ENCODE measurements around the gene ENO1.
"Not testable (repeated sequence)": the region's sequence is repeated elsewhere in the genome, so short reads cannot be mapped to it uniquely, and the experiment has no call there.

ENO1 gene

DNA sequence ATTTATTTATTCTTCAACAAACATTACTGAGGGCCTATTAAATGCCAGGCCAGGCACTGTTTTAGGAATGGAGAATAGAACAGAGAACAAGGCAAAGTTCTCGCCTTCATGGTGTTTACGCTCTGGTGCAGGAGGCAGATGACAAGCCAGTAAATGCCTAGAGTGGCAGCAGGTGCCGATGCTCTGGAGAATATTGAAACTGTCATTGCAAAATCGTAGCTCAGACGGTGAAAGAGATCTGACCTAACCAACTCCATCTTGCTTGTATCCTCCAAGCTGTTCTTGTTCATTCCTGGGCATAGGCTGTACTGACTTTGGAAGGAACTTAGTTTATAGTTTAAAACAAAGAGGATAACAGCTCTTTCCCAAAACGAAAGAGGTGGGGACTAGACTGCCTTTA, 13.5 kb upstream of the ENO1 start:
- DNase-seq = no peak

- no peak for DNase-seq
Measured at GRCh38 chr1:8891401-8891800, 12.9 kb upstream of the ENO1 start.

DNA sequence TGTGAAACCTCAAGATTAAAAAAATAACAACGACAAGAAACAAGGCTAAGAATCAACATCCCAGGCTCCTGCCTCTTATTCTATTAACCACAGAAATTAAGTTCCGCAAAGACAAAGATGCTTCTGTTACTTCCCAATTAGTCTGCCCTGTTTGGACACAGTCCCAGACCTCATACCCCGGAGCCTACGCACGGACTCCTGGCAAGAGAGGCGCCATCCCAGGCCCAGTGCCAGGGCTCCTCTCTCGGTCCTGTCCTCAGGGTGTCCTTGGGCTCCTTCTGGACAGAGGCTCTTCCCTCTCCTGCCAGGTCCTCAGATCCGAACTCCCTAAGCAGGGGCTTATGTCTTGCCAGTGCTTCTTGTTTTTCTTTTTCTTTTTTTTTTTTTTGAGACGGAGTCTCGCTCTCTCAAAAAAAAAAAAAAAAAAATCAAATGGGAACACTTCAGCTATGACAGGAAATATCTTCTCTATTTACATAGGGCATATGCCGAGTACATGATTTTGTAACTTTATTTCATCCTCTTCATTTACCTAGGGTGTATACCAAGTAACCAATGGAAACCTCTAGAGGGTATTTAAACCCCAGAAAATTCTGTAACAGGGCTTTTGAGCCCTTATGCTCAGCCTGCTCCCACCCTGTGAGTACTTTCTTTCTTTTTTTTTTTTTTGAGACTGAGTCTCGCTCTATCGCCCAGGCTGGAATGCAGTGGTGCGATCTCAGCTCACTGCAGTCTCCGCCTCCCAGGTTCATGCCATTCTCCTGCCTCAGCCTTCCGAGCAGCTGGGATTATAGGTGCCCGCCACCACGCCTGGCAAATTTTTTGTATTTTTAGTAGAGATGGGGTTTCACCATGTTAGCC, 11.7 kb upstream of the ENO1 start:
- peak; percentile 81 to 85 for DNase-seq

- no peak for DNase-seq
Measured at GRCh38 chr1:8889103-8889846, 10.8 kb upstream of the ENO1 start.

- no peak for DNase-seq
Measured at GRCh38 chr1:8886589-8886988, 8.1 kb upstream of the ENO1 start.

DNA sequence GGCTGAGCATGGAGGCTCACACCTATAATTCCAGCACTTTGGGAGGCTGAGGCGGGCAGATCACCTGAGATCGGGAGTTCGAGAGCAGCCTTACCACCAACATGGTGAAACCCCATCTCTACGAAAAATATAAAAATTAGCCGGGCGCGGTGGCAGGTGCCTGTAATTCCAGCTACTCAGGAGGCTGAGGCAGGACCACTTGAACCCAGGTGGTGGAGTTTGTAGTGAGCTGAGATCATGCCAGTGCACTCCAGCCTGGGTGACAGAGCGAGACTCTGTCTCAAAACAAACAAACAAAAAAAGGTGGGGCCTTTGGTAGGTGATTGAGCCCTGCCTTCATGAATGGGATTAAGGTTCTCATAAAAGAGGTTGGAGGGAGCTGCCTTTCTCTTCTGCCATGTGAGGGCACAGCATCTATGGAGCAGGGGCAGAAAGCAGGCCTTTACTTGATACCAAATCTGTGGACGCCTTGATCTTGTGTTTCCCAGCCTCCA, 7.6 kb upstream of the ENO1 start:
- DNase-seq = not testable (repeated sequence)

- not testable (repeated sequence) for DNase-seq
Measured at GRCh38 chr1:8884105-8884504, 5.6 kb upstream of the ENO1 start.

DNA sequence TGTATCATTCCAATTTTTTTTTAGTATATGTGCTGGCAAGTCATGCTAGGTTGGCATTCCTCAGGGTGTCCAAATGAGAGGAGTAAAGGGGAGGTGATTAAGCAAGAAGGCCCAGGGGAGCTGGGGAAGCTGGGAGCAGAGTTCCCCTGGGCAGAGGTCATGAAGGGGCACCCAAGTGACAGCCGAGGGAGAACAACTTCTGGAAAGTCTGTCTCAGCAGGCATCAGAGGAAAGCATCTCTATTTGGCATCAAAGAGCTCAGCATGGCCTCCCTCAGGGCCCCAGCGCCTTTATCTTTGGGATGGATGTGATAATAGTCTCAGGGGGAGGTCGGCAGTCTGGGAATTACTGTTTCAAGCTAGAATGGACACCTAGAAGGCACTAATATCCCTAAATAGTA, 5.0 kb upstream of the ENO1 start:
- no peak for DNase-seq

DNA sequence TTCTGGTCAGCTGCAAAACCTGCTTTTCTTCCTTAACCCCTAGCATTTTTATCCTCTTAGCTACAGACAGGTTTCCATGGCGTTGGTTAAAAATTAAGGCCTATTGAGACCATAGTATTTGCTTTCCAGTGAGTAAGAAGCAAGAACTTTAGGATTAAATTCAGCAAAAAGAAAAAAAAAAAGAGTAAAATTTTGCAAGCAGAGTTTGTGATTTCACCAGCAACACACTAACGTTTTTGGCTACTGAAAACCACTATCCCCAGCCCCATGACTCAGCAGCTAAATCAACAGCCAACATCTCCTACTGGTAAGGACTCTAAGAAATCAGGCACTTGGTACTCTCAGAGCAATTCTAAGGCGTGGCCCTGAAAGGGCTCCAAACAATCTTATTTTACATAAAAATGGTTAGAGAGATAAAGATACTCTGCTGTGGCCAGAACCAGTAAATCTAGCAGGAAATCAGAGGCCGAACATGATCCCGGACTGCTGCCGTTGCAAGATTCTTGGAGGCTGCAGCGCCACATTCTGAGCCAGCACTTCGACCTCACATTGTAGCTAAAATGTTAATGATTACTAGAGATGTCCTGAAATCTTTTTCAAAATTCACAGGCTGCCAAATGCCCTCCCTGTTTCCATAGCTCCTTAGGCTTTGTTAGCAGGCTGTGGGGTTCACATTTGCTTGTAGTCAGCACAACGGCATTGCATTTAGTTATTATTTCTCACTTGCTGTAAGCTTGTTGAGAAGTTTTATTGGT, 1.6 kb upstream of the ENO1 start:
- peak; percentile 85 to 89 for DNase-seq

DNA sequence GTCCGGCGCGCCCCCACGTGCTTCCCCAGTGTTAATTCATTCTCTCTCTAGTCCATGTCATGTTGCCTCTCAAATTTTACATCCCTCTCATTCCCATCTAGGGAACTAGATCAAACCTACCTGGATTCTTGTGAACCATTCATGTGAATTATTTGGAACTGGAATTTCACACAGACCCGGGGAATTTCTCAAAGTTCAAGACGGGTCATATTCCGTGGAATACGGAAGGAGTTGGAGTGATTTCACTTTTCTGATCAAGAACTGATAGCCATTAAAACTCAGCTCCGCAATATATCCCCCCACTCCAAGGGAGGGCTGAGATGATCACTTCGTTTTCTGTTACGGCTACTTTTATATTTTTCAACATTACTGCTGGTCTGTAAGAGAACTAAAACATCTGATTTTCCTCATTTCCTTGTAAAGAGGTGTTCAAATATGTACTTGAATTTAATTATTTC, 1.0 kb upstream of the ENO1 start:
- DNase-seq = peak in 1 of 2 donors; percentile 22

DNA sequence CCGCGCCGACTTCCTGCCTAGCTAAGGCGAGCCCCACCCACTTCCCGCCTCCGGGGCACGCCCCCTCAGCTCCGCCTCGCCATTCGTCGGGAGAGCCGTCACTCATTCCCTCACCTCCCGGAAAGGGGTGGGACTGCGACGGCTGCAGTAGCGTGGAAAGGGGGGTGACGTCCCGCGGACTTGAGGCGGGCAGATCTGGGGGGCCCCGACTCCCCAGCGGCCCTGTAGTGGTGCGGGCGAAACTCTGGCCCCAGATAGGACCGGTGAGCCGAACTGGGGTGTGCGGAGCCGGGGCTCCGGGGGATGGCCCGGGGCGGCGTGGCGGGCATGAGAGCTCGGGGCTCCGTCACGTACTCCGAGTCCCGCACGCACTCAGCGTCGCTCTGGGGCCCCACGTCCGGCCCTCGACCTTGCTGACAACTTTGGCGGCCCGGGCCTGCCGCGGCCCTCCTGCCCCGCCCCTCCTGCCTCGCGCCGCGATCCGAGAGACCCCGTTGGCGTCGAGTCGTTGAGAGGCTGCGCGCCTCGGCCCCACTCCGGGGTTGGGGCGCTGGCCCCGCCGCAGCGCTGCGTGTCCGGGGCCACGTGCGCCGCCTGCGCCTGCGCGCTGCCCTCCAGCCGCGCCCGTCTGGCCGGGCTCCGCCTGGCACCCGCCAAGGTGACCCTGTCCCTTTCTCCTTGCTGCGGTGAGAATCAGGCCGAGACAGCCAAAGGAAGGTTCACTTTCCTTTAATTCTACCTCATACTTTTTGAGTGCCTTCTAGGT, 395 bp upstream of the ENO1 start:
- DNase-seq = peak; percentile 99 to 100

DNA sequence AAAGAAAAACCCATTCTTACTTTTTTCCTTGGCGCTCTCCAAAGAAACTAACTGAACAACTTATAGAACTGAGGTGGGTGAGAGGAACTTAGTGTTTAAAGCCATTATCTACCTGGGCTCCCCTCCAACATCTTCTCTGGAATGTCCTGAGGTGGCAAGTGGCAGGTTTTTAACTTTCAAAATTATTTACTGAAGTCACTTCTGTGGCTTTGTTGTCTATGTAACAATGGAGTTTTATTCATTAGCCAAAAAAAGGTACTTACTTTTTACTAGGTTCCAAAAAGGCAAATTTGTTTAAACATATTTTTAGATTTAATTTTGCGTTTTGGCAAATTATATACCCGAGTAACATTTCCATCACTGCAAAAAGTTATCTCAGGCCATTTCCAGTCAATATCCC, 2.4 kb downstream of the ENO1 start:
- no peak for DNase-seq

- DNase-seq = peak in 1 of 2 donors; percentile 32
Measured at GRCh38 chr1:8875216-8875861, 3.1 kb downstream of the ENO1 start.

DNA sequence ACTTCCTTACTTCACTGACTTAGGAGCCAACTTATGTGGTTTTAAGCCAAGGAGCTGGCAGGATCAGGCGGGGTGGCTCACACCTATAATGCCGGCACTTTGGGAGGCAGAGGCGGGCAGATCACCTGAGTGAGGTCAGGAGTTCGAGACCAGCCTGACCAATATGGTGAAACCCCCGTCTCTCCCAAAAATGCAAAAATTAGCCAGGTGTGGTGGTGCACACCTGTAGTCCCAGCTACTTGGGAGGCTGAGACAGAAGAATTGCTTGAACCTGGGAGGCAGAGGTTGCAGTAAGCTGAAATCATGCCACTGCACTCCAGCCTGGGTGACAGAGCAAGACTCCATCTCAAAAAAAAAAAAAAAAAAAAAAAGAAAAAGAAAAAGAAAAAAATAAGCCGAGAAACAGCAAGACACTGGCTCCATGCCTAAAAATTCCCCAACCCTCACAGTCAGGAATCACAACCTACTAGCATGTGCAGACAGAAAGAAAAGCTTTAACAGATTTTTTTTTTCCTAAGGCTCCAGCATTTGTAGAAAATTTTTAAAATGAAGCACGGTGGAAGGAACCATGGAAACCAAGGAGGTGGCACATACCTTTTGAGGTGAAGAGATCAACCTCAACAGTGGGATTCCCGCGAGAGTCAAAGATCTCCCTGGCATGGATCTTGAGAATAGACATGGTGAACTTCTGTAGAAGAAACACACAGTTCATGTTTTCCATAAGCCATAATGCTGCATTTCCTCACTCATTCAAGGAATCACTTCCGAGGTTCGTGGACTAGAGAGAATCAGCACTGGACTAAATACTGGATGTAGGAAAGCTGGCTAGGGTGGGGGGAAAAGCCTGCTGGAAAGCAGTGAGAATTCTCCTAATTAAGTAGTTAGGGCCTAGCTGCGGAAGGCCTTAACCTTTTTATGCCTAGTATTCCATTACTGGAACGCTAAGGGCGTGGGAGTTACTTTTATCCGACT, 4.0 kb downstream of the ENO1 start:
- no peak for DNase-seq

DNA sequence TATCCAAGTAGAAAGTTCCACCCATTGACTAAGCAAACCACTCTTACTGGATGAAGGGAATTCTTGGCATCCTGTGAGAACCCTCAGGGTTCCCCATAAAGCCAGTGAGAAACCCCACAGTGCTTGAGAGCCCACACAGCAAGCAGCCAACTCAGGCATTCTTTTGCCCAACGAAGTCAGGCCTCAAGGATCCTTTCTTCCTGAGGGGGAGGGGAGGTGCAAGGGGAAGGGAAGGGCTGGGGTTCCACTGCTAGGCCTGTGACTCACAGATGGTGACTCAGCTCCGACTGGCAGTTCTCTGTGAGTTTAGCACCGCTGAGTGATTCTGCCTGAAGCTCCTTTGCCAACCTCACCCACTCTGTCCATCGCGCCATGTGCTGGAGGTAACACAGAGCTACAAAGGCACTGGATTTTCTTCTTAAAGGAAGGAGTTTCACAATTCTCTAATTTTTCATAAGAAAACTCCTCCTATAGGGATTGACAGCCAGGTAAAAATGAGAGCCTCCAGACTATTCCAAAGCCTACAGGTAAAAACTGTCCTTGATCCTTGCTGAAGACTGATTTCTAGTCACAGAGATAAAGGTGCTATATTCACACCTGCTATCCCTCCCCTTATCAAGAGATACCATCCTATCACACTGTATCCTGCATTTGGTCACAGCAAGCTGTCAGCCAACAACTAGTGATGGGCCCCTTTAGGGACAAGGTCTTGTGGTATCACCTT, 4.8 kb downstream of the ENO1 start:
- DNase-seq = peak; percentile 92 to 95

DNA sequence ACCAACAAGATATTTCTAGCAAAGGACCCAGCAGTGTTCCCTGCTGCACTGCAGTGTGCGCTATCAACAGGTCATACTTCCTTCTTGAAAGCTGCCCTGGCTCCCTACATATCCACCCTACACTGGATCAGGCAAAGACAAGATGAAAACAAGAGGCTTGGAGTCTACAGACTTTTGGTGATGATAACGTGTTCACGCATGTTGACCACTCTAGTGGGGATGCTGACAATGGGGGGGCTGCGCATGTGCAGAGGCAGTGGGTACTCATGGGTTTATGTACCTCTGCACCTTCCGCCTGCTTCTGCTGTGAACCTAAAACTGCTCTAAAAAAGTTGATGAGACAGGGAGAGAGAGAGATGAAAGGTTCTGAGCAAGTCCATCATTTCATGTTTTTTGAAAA, 5.5 kb downstream of the ENO1 start:
- DNase-seq = no peak

GRCh38 chr1:8871965-8872399, 6.5 kb downstream of the ENO1 start:
- peak; percentile 21 to 67 for DNase-seq

- no peak for DNase-seq
Measured at GRCh38 chr1:8871539-8871935, 6.9 kb downstream of the ENO1 start.
